HL-60 (cell line): ENCODE measurements around the gene IFITM2.
A peak's percentile ranks its signal among the peaks of the same experiment; 100 is the strongest.
"Not testable (repeated sequence)": the region's sequence is repeated elsewhere in the genome, so short reads cannot be mapped to it uniquely, and the experiment has no call there.

Experiments
- DNase-seq, 2 experiments: peaks; one replicate each; pipeline ENCODE4 v3.0.0-alpha.2; 2010 to 2020; ENCODE audit warnings: low read depth in 1 of 2, low spot score in 1 of 2
- H3K27ac ChIP-seq: fragments of 250-450 bp; sonication (Bioruptor Pico); replicated peaks from 2 replicates; pipeline ENCODE4 v1.5.1; 2020; ENCODE audit warnings: mild to moderate bottlenecking, moderate library complexity
- H3K27me3 ChIP-seq: fragments of 250-450 bp; sonication (Bioruptor Pico); 2 replicates; pipeline ENCODE4 v1.5.1; 2021; ENCODE audit warnings: mild to moderate bottlenecking, moderate library complexity; ENCODE audit not compliant: insufficient read depth, poor library complexity, severe bottlenecking
- H3K4me3 ChIP-seq: replicated peaks from 2 replicates; pipeline ENCODE4 v1.5.1; 2011; ENCODE audit warnings: mild to moderate bottlenecking, control low read depth, low read length; ENCODE audit not compliant: insufficient read depth
- GABPA ChIP-seq: IDR thresholded peaks from 2 replicates; pipeline ENCODE4 v1.6.1; 2012; ENCODE audit warnings: low read depth
- POLR2AphosphoS5 ChIP-seq: IDR thresholded peaks from 2 replicates; pipeline ENCODE4 v1.6.1; 2012; ENCODE audit warnings: low read depth
- SPI1 ChIP-seq: IDR thresholded peaks from 2 replicates; pipeline ENCODE4 v1.6.1; 2012; ENCODE audit warnings: low read depth, mild to moderate bottlenecking, borderline replicate concordance
- TF ChIP-seq, protein P1 (sequence below): IDR thresholded peaks from one replicate; pipeline ENCODE4 v1.5.1; 2011; ENCODE audit warnings: low read length, control low read depth, inconsistent platforms; ENCODE audit not compliant: insufficient read depth
- TF ChIP-seq, protein P2 (sequence below): IDR thresholded peaks from 2 replicates; pipeline ENCODE4 v1.6.1; 2012; ENCODE audit warnings: low read depth; ENCODE audit not compliant: insufficient replicate concordance

IFITM2 gene

DNA sequence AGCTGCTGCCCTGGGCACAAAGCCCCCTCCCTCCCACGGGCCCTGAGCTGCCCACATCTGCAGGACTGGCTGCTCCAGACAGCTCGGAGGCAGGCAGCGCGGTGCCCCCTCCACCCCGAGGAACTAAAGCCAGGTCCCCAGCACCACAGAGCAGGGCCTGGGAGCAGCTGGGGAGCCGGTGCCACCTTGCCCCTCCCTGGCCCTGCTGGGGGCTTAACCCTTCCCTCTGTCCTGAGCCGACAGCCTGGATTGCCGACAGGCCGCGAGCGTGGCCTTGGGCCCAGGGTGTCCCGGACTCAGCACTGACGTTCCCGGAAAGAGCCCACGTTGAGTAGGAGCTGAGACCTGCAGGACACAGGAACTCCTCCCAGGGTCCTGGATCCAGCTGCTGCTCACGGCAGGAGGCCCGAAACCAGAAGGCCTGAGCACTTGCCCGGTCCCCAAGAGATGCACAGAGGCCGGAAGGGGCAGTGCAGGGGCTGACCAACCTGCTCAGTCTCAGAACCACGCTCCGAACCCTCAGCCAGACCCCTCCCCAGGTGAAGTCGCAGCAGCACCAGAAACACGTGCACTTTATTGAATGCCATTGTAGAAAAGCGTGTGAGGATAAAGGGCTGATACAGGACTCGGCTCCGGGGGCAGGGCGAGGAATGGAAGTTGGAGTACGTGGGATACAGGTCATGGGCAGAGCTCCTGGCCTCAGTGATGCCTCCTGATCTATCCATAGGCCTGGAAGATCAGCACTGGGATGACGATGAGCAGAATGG lies 11.7 kb downstream of the IFITM2 start:
- not testable (repeated sequence) for DNase-seq, H3K4me3 ChIP-seq, H3K27ac ChIP-seq
- H3K27me3 ChIP-seq: peaks cover 12% of the 10 kb centered on the region

DNA sequence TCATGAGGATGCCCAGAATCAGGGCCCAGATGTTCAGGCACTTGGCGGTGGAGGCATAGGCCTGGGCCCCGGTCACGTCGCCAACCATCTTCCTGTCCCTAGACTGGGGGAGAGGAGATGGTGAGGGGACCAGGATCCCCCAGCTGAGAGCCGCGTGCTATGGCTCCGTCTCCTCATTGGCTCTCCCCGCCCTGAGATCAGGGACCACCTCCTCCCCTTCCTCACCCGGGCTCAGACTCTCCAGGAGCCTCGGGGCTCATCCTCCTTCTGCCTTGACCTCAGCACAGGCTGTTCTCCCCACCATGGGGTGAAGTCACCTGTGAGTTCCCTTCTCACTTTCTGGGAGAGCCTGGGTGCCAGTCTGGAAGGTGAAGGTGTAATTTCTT lies 12.3 kb downstream of the IFITM2 start:
- H3K4me3 ChIP-seq, H3K27ac ChIP-seq, DNase-seq: not testable (repeated sequence)
- H3K27me3 ChIP-seq: peaks cover 12% of the 10 kb centered on the region

DNA sequence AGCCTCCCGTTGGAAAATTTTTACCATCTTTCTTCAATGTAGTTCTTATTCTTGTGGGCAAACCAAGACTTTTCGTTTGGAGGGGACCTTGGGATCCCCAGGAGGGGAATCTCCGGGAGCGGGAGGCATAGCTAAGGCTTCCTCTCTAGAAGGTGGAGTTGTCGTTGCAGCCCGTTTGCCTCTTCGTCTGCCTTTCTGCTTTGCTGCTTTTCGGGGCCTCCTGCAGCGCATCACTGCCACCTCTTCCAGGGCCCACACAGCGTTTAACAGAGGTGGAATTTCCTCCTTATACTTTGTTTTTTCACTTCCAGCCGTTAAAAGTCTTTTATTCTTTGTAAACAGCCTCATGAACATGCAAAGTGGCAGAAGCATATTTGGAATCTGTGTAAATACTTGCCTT lies 16.5 kb downstream of the IFITM2 start:
- Histone ChIP-seq H3K27ac (no peak overlapping the region), H3K4me3 (no peak overlapping the region), H3K27me3 (no peaks in the 10 kb centered on the region)
- DNase-seq: no peak
- TF ChIP-seq, protein P1, sequence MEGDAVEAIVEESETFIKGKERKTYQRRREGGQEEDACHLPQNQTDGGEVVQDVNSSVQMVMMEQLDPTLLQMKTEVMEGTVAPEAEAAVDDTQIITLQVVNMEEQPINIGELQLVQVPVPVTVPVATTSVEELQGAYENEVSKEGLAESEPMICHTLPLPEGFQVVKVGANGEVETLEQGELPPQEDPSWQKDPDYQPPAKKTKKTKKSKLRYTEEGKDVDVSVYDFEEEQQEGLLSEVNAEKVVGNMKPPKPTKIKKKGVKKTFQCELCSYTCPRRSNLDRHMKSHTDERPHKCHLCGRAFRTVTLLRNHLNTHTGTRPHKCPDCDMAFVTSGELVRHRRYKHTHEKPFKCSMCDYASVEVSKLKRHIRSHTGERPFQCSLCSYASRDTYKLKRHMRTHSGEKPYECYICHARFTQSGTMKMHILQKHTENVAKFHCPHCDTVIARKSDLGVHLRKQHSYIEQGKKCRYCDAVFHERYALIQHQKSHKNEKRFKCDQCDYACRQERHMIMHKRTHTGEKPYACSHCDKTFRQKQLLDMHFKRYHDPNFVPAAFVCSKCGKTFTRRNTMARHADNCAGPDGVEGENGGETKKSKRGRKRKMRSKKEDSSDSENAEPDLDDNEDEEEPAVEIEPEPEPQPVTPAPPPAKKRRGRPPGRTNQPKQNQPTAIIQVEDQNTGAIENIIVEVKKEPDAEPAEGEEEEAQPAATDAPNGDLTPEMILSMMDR: no peak
- no peak for TF ChIP-seq POLR2AphosphoS5
- TF ChIP-seq, protein P2, sequence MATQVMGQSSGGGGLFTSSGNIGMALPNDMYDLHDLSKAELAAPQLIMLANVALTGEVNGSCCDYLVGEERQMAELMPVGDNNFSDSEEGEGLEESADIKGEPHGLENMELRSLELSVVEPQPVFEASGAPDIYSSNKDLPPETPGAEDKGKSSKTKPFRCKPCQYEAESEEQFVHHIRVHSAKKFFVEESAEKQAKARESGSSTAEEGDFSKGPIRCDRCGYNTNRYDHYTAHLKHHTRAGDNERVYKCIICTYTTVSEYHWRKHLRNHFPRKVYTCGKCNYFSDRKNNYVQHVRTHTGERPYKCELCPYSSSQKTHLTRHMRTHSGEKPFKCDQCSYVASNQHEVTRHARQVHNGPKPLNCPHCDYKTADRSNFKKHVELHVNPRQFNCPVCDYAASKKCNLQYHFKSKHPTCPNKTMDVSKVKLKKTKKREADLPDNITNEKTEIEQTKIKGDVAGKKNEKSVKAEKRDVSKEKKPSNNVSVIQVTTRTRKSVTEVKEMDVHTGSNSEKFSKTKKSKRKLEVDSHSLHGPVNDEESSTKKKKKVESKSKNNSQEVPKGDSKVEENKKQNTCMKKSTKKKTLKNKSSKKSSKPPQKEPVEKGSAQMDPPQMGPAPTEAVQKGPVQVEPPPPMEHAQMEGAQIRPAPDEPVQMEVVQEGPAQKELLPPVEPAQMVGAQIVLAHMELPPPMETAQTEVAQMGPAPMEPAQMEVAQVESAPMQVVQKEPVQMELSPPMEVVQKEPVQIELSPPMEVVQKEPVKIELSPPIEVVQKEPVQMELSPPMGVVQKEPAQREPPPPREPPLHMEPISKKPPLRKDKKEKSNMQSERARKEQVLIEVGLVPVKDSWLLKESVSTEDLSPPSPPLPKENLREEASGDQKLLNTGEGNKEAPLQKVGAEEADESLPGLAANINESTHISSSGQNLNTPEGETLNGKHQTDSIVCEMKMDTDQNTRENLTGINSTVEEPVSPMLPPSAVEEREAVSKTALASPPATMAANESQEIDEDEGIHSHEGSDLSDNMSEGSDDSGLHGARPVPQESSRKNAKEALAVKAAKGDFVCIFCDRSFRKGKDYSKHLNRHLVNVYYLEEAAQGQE: no peak
- TF ChIP-seq GABPA: no peak
- TF ChIP-seq SPI1: no peak

DNA sequence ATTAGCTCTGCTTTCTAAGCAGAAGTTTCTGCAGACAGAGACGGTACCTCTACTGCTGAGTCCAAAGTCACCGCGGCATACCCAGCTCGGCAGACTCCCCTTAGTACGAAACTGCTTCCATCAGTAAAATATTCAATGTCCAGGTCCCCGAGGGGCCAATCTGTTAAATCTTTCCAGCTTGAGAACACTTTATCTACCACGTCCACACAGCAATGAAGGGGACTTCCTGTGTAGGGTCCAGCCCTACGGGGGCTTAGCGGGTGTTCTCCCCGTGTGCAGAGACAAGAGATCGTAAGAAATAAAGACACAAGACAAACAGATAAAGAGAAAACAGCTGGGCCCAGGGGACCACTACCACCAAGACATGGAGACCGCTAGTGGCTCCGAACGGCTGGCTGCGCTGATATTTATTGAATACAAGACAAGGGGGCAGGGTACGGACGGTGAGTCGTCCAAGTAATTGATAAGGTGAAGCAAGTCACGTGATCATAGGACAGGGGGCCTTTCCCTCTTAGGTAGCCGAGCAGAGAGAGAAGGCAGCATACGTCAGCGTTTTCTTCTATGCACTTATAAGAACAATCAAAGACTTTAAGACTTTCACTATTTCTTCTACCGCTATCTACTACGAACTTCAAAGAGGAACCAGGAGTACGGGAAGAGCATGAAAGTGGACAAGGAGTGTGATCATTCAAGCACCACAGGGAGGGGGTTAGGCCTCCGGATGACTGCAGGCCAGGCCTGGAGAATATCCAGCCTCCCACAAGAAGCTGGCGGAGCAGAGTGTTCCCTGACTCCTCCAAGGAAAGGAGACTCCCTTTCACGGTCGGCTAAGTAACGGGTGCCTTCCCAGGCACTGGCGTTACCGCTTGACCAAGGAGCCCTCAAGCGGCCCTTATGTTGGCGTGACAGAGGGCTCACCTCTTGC lies 17.2 kb downstream of the IFITM2 start:
- not testable (repeated sequence) for H3K4me3 ChIP-seq, H3K27me3 ChIP-seq, DNase-seq, H3K27ac ChIP-seq

DNA sequence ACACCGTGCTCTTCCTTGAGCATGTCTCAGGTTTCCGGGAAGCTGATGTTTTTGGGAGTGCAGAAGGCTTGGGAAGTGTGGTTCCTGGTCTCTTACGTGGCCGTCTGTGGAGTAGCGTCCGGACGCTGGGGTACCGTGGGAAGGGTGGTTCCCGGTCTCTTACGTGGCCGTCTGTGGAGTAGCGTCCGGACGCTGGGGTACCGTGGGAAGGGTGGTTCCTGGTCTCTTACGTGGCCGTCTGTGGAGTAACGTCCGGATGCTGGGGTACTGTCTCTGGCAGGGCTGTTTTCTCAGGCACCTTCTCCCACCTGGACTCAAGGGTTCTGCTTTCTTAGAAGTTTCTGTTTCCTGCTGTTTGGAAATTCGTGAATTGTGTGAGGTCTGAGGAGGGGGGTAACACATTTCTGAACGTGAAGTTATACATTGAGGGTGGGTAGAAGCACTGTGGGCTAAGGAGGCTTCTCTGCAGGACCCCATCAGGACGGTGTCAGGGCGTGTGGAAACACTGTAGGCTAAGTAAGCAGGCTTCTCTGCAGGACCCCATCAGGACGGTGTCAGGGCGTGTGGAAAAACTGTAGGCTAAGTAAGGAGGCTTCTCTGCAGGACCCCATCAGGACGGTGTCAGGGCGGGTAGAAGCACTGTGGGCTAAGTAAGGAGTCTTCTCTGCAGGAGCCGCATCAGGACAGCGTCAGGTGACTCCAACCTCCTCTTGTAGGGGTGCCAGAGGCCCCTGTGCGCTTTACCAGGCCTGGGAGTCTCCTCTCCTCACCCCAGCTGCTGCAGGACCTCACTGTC lies 18.4 kb downstream of the IFITM2 start:
- Histone ChIP-seq H3K4me3 (no peak overlapping the region), H3K27ac (peak overlapping the region; percentile 44), H3K27me3 (no peaks in the 10 kb centered on the region)
- DNase-seq: no peak
- TF ChIP-seq, protein P2: no peak
- TF ChIP-seq GABPA (no peak), SPI1 (no peak), POLR2AphosphoS5 (no peak)
- TF ChIP-seq, protein P1: no peak
